SU-DHL-6 (cell line): ENCODE measurements around the gene FAM53B.
A peak's percentile ranks its signal among the peaks of the same experiment; 100 is the strongest.

Experiments
- H2AFZ ChIP-seq: fragments of 200-600 bp; sonication (generic); 2 replicates; pipeline ENCODE4 v1.6.1; 2014; ENCODE audit warnings: low read depth, mild to moderate bottlenecking, moderate library complexity, mixed read lengths, antibody characterized with exemption, low read length; ENCODE audit not compliant: severe bottlenecking
- H3F3A ChIP-seq: fragments of 200-600 bp; shearing (Covaris generic); 2 replicates; pipeline ENCODE4 v1.6.0; 2016; ENCODE audit warnings: antibody characterized with exemption, mild to moderate bottlenecking; ENCODE audit not compliant: insufficient read depth
- H3K27ac ChIP-seq: fragments of 200-600 bp; sonication (generic); 2 replicates; pipeline ENCODE4 v1.5.1; 2016; ENCODE audit warnings: low read depth, mild to moderate bottlenecking, low read length, moderate library complexity, mixed read lengths
- H3K27me3 ChIP-seq: fragments of 200-600 bp; sonication (generic), shearing (Covaris generic); 2 replicates; pipeline ENCODE4 v1.6.0; 2014; ENCODE audit warnings: mild to moderate bottlenecking, low read length
- H3K36me3 ChIP-seq: fragments of 200-600 bp; sonication (generic); 2 replicates; pipeline ENCODE4 v1.6.1; 2014; ENCODE audit warnings: mild to moderate bottlenecking, low read length, mixed read lengths
- H3K4me2 ChIP-seq: fragments of 300-600, 200-600 bp; shearing (Covaris generic), sonication (generic); 2 replicates; pipeline ENCODE4 v1.6.0; 2014; ENCODE audit warnings: low read length, low read depth, mild to moderate bottlenecking; ENCODE audit not compliant: poor library complexity, severe bottlenecking
- H3K4me3 ChIP-seq: fragments of 200-600 bp; sonication (generic); 2 replicates; pipeline ENCODE4 v1.5.1; 2014; ENCODE audit warnings: antibody characterized with exemption, low read length, mild to moderate bottlenecking, mixed read lengths; ENCODE audit not compliant: insufficient read depth, poor library complexity, severe bottlenecking
- H3K79me2 ChIP-seq: fragments of 200-600 bp; sonication (generic); 2 replicates; pipeline ENCODE4 v1.6.1; 2014; ENCODE audit warnings: mild to moderate bottlenecking, low read length, moderate library complexity; ENCODE audit not compliant: insufficient read depth
- H3K9ac ChIP-seq: fragments of 200-600 bp; sonication (generic); 2 replicates; pipeline ENCODE4 v1.7.0; 2014; ENCODE audit warnings: mild to moderate bottlenecking, low read length
- H3K9me2 ChIP-seq: fragments of 200-600 bp; sonication (generic); replicated peaks from 2 replicates; pipeline ENCODE4 v1.6.1; 2014; ENCODE audit warnings: low read length; ENCODE audit not compliant: insufficient read depth
- H3K9me3 ChIP-seq: fragments of 200-600 bp; sonication (generic); 2 replicates; pipeline ENCODE4 v1.6.1; 2014; ENCODE audit warnings: low read length, mixed read lengths; ENCODE audit not compliant: insufficient read depth
- H4K20me1 ChIP-seq: fragments of 200-600 bp; sonication (generic); 2 replicates; pipeline ENCODE4 v1.6.1; 2014; ENCODE audit warnings: low read depth, mild to moderate bottlenecking, antibody characterized with exemption, low read length, moderate library complexity, mixed read lengths
- EZH2phosphoT487 ChIP-seq: fragments of 200-600 bp; sonication (generic), shearing (Covaris generic); conservative IDR thresholded peaks from 2 replicates; pipeline ENCODE4 v1.6.1; 2018; ENCODE audit warnings: mild to moderate bottlenecking, antibody characterized with exemption, low read length, moderate library complexity, mixed read lengths
- TF ChIP-seq, protein P1 (sequence below): fragments of 200-600 bp; sonication (generic); IDR thresholded peaks from one replicate; pipeline ENCODE4 v1.5.1; 2017; ENCODE audit warnings: antibody characterized with exemption, mild to moderate bottlenecking, low read length, moderate library complexity; ENCODE audit not compliant: insufficient read depth, poor library complexity, severe bottlenecking

The FAM53B gene

GRCh38 chr10:124569623-124570470, 174.3 kb downstream of the FAM53B start:
- peak overlapping the region; percentile 74 for H3K27ac ChIP-seq
- H3F3A ChIP-seq = peaks cover 13% of the 10 kb centered on the region
- H3K36me3 ChIP-seq = no peaks in the 10 kb centered on the region
- H3K27me3 ChIP-seq = no peaks in the 10 kb centered on the region
- H3K9me2 ChIP-seq = no peaks in the 10 kb centered on the region
- no peaks in the 10 kb centered on the region for H3K79me2 ChIP-seq
- H2AFZ ChIP-seq = peak overlapping the region; percentile 3
- H3K9ac ChIP-seq = peak overlapping the region; percentile 49
- H3K4me3 ChIP-seq = no peak overlapping the region
- peak overlapping the region; percentile 32 for H3K4me2 ChIP-seq
- TF ChIP-seq, protein P1, sequence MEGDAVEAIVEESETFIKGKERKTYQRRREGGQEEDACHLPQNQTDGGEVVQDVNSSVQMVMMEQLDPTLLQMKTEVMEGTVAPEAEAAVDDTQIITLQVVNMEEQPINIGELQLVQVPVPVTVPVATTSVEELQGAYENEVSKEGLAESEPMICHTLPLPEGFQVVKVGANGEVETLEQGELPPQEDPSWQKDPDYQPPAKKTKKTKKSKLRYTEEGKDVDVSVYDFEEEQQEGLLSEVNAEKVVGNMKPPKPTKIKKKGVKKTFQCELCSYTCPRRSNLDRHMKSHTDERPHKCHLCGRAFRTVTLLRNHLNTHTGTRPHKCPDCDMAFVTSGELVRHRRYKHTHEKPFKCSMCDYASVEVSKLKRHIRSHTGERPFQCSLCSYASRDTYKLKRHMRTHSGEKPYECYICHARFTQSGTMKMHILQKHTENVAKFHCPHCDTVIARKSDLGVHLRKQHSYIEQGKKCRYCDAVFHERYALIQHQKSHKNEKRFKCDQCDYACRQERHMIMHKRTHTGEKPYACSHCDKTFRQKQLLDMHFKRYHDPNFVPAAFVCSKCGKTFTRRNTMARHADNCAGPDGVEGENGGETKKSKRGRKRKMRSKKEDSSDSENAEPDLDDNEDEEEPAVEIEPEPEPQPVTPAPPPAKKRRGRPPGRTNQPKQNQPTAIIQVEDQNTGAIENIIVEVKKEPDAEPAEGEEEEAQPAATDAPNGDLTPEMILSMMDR = no peak
- TF ChIP-seq EZH2phosphoT487 = no peak
- no peaks in the 10 kb centered on the region for H3K9me3 ChIP-seq
- no peaks in the 10 kb centered on the region for H4K20me1 ChIP-seq
